HG03108 (cell line): ENCODE data around the gene RIOK2.

Source experiments
- ATAC-seq: cut with Tn5 transposase; IDR thresholded peaks from one replicate; pipeline ENCODE4 v1.9.1; 2021; ENCODE audit warnings: moderate library complexity; ENCODE audit not compliant: unreplicated experiment

Gene RIOK2

GRCh38 chr5:97127727-97128126 is 55.3 kb downstream of the RIOK2 start:
- ATAC-seq, result no peak

- ATAC-seq, result no peak
Observed at GRCh38 chr5:97125125-97125683, 57.8 kb downstream of the RIOK2 start.

GRCh38 chr5:97124335-97124734 is 58.7 kb downstream of the RIOK2 start:
- no peak for ATAC-seq

- ATAC-seq, result no peak
Observed at GRCh38 chr5:97121848-97122247, 61.2 kb downstream of the RIOK2 start.

- no peak for ATAC-seq
Observed at GRCh38 chr5:97120195-97120594, 62.9 kb downstream of the RIOK2 start.

- no peak for ATAC-seq
Observed at GRCh38 chr5:97119007-97119390, 64.0 kb downstream of the RIOK2 start.

- ATAC-seq, result no peak
Observed at GRCh38 chr5:97118261-97119006, 64.6 kb downstream of the RIOK2 start.

GRCh38 chr5:97115932-97116331 is 67.1 kb downstream of the RIOK2 start:
- no peak for ATAC-seq

- no peak for ATAC-seq
Observed at GRCh38 chr5:97112230-97112629, 70.8 kb downstream of the RIOK2 start.

GRCh38 chr5:97111616-97112015 is 71.4 kb downstream of the RIOK2 start:
- ATAC-seq, result no peak

- no peak for ATAC-seq
Observed at GRCh38 chr5:97111004-97111403, 72.0 kb downstream of the RIOK2 start.
